GM06990 (cell line): Measurements from ENCODE around the gene BARHL2.

Experiments used
- DNase-seq: peaks from one replicate; pipeline ENCODE4 v3.0.0-alpha.2; 2011; ENCODE audit not compliant: insufficient read length; ENCODE audit errors: extremely low read depth
- H3K27me3 ChIP-seq: replicated peaks from 2 replicates; pipeline ENCODE4 v1.6.0; 2011; ENCODE audit warnings: low read length; ENCODE audit not compliant: control insufficient read depth, insufficient read depth
- H3K36me3 ChIP-seq: 2 replicates; pipeline ENCODE4 v1.5.1; 2011; ENCODE audit warnings: low read length; ENCODE audit not compliant: control insufficient read depth, insufficient read depth
- H3K4me3 ChIP-seq: replicated peaks from 2 replicates; pipeline ENCODE4 v1.5.1; 2011; ENCODE audit warnings: low read depth, mild to moderate bottlenecking, control low read depth, low read length
- TF ChIP-seq, protein P1 (sequence below): IDR thresholded peaks from 2 replicates; pipeline ENCODE4 v1.5.1; 2011; ENCODE audit warnings: low read length, control low read depth, mild to moderate bottlenecking, inconsistent platforms; ENCODE audit not compliant: insufficient read depth, poor library complexity, severe bottlenecking

BARHL2 gene

DNA sequence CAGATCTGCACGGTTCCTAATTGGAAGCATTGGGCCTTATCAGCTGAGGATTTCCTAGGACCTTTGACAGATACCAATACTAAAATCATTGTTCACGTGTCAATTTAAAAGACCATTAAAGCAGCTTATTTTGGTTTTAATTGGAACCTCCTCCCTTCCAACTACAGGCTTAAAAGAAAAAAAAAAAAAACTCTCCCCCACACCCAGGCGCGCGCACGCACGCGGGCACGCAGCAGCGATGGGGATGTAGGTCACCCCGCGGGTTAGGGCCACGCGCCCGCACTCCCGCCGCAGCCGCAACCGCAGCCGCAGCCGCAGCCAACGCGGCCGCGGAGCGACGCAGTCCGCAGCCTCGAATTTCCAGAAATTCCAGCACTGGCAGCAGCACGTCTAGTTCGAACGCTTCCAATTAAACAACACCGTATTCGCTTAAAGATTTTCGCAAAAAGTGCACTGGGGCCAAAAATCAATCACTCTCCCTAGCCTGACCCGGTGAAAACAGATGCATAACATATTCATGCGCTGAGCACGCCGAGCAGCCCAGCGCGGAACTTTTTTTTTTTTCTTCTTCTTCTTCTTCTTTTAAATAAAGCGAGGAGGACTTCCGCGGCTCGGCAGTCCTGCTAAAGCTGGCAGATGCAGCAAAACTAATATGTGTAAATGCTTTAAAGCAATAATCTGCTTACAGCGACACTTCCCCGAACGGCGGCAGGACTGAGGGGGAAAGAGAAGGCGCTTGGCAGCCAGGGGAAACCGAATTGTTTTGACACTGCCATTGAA, 13.3 kb upstream of the BARHL2 start:
- DNase-seq = no peak
- Histone ChIP-seq H3K4me3 (peak overlapping the region; percentile 34), H3K27me3 (peaks cover 1% of the 10 kb centered on the region; the same call in 1 of the 2 replicates), H3K36me3 (no peaks in the 10 kb centered on the region)
- TF ChIP-seq, protein P1, sequence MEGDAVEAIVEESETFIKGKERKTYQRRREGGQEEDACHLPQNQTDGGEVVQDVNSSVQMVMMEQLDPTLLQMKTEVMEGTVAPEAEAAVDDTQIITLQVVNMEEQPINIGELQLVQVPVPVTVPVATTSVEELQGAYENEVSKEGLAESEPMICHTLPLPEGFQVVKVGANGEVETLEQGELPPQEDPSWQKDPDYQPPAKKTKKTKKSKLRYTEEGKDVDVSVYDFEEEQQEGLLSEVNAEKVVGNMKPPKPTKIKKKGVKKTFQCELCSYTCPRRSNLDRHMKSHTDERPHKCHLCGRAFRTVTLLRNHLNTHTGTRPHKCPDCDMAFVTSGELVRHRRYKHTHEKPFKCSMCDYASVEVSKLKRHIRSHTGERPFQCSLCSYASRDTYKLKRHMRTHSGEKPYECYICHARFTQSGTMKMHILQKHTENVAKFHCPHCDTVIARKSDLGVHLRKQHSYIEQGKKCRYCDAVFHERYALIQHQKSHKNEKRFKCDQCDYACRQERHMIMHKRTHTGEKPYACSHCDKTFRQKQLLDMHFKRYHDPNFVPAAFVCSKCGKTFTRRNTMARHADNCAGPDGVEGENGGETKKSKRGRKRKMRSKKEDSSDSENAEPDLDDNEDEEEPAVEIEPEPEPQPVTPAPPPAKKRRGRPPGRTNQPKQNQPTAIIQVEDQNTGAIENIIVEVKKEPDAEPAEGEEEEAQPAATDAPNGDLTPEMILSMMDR = no peak

DNA sequence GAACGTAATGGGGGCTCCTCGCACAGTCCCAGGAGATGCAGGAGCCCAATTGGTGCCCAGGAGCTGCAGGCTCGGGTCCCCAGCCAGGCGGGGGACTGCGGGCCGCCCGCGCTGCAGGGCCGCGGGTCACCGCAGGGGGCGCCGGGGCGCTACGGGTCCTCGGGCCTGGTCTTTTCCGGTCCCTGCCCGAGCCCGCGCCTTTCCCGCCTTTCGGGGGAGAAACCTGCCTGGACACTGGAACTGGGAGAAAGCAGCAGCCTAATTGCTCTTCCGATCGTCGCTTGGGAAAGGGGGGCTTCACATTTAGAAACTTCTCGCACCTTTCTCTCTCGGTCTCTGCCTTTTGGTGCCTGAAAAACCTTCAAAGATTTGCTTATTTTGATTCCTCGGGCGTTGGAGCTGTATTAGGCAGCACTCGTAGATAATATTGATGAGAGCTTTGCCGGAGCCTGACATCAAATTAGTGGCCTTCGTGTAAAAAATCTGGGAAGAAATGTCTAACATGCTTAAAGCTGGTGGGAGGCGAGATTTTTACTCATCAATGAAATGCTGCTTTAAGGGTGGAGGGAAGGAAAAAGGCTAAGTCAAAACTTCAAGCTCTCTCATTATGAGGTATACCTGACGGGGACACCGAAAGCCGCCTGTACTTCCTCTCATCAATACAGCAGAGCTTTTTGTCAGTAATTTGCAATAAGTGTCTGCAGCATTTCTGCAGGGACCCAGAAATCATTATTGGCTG, 12.6 kb upstream of the BARHL2 start:
- peak overlapping the region; percentile 34; the same call in 1 of the 2 replicates for H3K4me3 ChIP-seq
- H3K36me3 ChIP-seq = no peaks in the 10 kb centered on the region
- DNase-seq = no peak
- H3K27me3 ChIP-seq = peaks cover 1% of the 10 kb centered on the region; the same call in 1 of the 2 replicates
- TF ChIP-seq, protein P1 = peak; percentile 21

DNA sequence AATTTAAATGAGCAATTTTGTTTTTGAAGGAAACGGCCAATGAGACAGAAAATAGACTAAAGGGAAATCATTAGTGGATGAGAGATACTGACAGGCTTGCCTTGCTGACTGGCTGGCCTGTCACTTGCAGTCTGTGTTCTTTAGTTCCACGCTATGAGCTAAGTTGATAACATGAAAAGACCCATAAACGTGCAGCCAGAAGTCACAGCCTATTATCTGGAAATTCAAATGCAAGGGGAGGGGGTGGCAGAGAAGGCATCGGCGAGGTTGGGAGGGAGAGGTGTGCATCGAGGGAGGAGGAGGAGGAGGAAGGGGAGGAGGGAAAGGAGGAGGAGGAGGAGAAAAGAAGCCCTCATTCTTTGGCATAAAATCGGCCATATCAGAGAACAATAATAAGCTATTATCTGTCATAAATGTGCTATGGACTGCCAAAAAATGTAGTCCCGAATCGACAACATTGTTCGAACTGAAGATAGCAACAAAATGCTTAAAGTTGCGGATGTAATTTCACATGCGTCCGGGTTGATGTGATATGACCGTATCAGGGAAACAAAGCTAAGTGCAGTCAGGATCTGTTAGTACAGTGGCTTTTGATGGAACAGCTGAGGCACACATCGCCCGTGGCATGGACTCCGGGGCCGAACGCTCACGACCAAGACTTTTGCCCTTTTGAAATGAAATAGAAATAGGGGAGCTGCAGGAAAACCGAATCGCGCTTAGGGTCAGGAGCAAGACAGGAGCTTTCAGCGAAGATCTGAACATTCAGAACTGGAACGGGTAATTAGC, 11.6 kb upstream of the BARHL2 start:
- Histone ChIP-seq H3K27me3 (peaks cover 1% of the 10 kb centered on the region; the same call in 1 of the 2 replicates), H3K36me3 (no peaks in the 10 kb centered on the region), H3K4me3 (no peak overlapping the region)
- TF ChIP-seq, protein P1 = no peak
- no peak for DNase-seq

DNA sequence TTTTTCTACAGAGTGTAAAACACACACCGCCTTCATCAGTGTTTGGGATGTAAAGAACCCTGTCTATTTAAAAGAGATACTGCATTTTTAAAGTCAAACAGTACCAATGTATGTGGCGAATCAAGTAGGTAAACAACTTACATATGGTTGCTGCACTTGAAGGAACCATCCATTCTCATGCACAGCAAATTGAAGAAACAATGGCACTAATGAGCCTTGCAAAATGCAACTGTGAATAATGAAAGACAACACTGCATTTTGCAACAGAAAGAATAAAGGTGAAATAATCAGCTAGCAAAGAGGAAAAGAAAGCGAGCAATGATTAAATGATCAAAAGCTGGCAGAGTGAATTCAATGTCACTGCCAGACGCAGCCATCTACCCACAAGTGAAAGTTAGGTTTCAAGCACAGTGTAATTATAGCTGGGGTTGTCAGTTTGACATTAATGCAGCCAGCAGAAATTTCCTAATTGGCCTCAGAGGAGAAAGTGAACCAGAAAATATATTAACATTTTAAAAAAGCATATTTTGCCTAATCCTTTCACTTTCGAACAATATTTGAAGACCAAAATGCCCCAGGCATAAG, 10.9 kb upstream of the BARHL2 start:
- TF ChIP-seq, protein P1 = no peak
- DNase-seq = no peak
- H3K4me3 ChIP-seq = no peak overlapping the region
- H3K27me3 ChIP-seq = peaks cover 1% of the 10 kb centered on the region; the same call in 1 of the 2 replicates
- no peaks in the 10 kb centered on the region for H3K36me3 ChIP-seq

DNA sequence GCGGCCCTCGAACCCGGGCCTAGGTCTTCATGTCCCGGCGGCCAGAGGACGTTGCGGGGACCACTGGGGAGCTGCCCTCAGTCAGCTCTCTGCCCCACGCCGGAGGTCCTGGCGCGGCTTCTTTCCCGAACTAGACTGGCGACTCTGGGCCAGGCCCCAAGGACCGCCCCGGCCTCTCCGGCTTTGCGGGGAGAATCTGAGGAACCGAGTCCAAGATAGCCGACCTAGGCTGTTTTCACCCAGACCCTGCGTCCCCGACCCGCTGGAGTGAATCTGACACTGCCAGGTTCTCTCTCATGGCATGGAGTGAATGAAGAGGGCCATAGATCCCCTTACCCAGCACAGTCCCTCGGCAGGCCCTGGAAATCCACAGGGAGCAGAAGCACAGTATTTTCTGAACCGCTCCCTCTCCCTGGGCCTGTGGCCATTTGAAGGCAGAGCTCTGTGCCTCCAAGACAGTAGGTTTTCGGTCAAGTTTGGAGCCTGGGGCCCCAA, 9.9 kb upstream of the BARHL2 start:
- Histone ChIP-seq H3K36me3 (no peaks in the 10 kb centered on the region), H3K4me3 (no peak overlapping the region), H3K27me3 (peaks cover 1% of the 10 kb centered on the region; the same call in 1 of the 2 replicates)
- TF ChIP-seq, protein P1 = no peak
- DNase-seq = no peak
